SK-N-SH (cell line): ENCODE measurements around the gene NME3. TPM values are rescaled to one million over a fixed set of nuclear protein-coding genes. Genes with fewer than 3 reads are reported as not detected.

Experiments
- CTCF ChIA-PET: fragments of 300-600, 350-600 bp; formaldehyde crosslinking; extraction: SDS; loops from one replicate; lab custom pipeline; 2021; lab: Yijun Ruan, JAX
- POLR2A ChIA-PET: fragments of 350-600 bp; sonication (Branson Sonifier 250); formaldehyde crosslinking; extraction: SDS; loops from one replicate; lab custom pipeline; 2020; ENCODE audit warnings: antibody characterized with exemption, inconsistent platforms; lab: Yijun Ruan, JAX
- DNase-seq: peaks from one replicate; pipeline ENCODE4 v3.0.0; 2012
- H2AFZ ChIP-seq: fragments of 200-600 bp; sonication (generic); 2 replicates; pipeline ENCODE4 v1.8.1; 2016; ENCODE audit warnings: antibody characterized with exemption, mild to moderate bottlenecking, low read depth
- H3F3A ChIP-seq: fragments of 200-600 bp; sonication (generic); replicated peaks from 2 replicates; pipeline ENCODE3; 2016; ENCODE audit warnings: antibody characterized with exemption, mild to moderate bottlenecking; ENCODE audit not compliant: insufficient read depth
- H3K27ac ChIP-seq, 2 experiments: fragments of 200-500 bp in 1 of 2; fragments of 200-600 bp in 1 of 2; sonication (Bioruptor generic) in 1 of 2; sonication (generic), shearing (Covaris generic) in 1 of 2; 2 replicates each; pipeline versions ENCODE4 v1.5.1 to v1.6.1; 2014 to 2016; ENCODE audit warnings: low read depth in 2 of 2, inconsistent platforms in 1 of 2, low read length in 1 of 2, mild to moderate bottlenecking in 1 of 2, mixed read lengths in 1 of 2
- H3K27me3 ChIP-seq: fragments of 200-600 bp; sonication (generic), shearing (Covaris generic); 2 replicates; pipeline ENCODE4 v1.6.1; 2016; ENCODE audit warnings: mixed run types; ENCODE audit not compliant: insufficient read depth
- H3K36me3 ChIP-seq, 2 experiments: fragments of 200-500 bp in 1 of 2; fragments of 200-600 bp in 1 of 2; sonication (Bioruptor generic) in 1 of 2; sonication (generic) in 1 of 2; replicated peaks in 1 of 2; 2 replicates each; pipeline versions ENCODE3 to v1.5.1; 2014 to 2016; ENCODE audit warnings: low read length in 1 of 2, mild to moderate bottlenecking in 1 of 2; ENCODE audit not compliant: insufficient read depth in 2 of 2, control insufficient read depth in 1 of 2
- H3K4me1 ChIP-seq, 2 experiments: fragments of 200-500 bp in 1 of 2; fragments of 200-600 bp in 1 of 2; sonication (Bioruptor generic) in 1 of 2; sonication (generic), shearing (Covaris generic) in 1 of 2; 2 replicates each; pipeline versions ENCODE4 v1.5.1 to v1.6.1; 2014 to 2016; ENCODE audit warnings: low read depth in 1 of 2, low read length in 1 of 2, mixed run types in 1 of 2; ENCODE audit not compliant: insufficient read depth in 2 of 2, control insufficient read depth in 1 of 2
- H3K4me2 ChIP-seq: fragments of 200-600 bp; sonication (generic), shearing (Covaris generic); 2 replicates; pipeline ENCODE4 v1.6.1; 2017; ENCODE audit warnings: mixed run types
- H3K4me3 ChIP-seq, 2 experiments: fragments of 200-500 bp in 1 of 2; fragments of 200-600 bp in 1 of 2; sonication (Bioruptor generic) in 1 of 2; sonication (generic), shearing (Covaris generic) in 1 of 2; 2 replicates each; pipeline versions ENCODE4 v1.5.1 to v1.8.1; 2014 to 2016; ENCODE audit warnings: low read depth in 2 of 2, inconsistent platforms in 1 of 2, low read length in 1 of 2, mild to moderate bottlenecking in 1 of 2, mixed read lengths in 1 of 2, moderate library complexity in 1 of 2
- H3K79me2 ChIP-seq: fragments of 200-600 bp; sonication (generic); 2 replicates; pipeline ENCODE4 v1.8.1; 2017; ENCODE audit warnings: mild to moderate bottlenecking; ENCODE audit not compliant: insufficient read depth
- H3K9ac ChIP-seq: fragments of 200-600 bp; sonication (generic); 2 replicates; pipeline ENCODE4 v1.6.1; 2017; ENCODE audit warnings: mixed run types
- H3K9me2 ChIP-seq: fragments of 200-600 bp; sonication (generic); 2 replicates; pipeline ENCODE4 v1.6.1; 2017; ENCODE audit warnings: mixed run types
- H3K9me3 ChIP-seq: fragments of 200-600 bp; sonication (generic); 2 replicates; pipeline ENCODE4 v1.6.1; 2017; ENCODE audit warnings: mixed run types, mild to moderate bottlenecking, moderate library complexity
- H4K20me1 ChIP-seq: fragments of 200-600 bp; sonication (generic); 2 replicates; pipeline ENCODE4 v1.6.1; 2017; ENCODE audit warnings: mild to moderate bottlenecking, mixed run types; ENCODE audit not compliant: insufficient read depth
- EP300 ChIP-seq, 2 experiments: IDR thresholded peaks; 2 replicates each; pipeline versions ENCODE4 v1.4.0 to v1.6.1; 2012; ENCODE audit warnings: borderline replicate concordance in 1 of 2, low read depth in 1 of 2, low read length in 1 of 2
- EZH2phosphoT487 ChIP-seq: fragments of 200-600 bp; sonication (generic); IDR thresholded peaks from 2 replicates; pipeline ENCODE4 v1.6.1; 2017; ENCODE audit warnings: low read depth, mixed run types, mild to moderate bottlenecking, antibody characterized with exemption, moderate library complexity, borderline replicate concordance
- GABPA ChIP-seq: IDR thresholded peaks from 2 replicates; pipeline ENCODE4 v1.4.0; 2012; ENCODE audit warnings: low read depth, mild to moderate bottlenecking
- GATA2 ChIP-seq: sonication (generic); formaldehyde crosslinking; IDR thresholded peaks from 2 replicates; pipeline ENCODE4 v1.5.0; 2020; ENCODE audit warnings: mild to moderate bottlenecking, missing genetic modification reagents
- MEF2A ChIP-seq: IDR thresholded peaks from 2 replicates; pipeline ENCODE4 v1.4.0; 2012; ENCODE audit warnings: low read depth, borderline replicate concordance
- NFIC ChIP-seq: IDR thresholded peaks from 2 replicates; pipeline ENCODE4 v1.4.0; 2012; ENCODE audit warnings: borderline replicate concordance
- NRF1 ChIP-seq: IDR thresholded peaks from 2 replicates; pipeline ENCODE4 v1.6.1; 2012; ENCODE audit warnings: low read depth, mild to moderate bottlenecking, low read length
- POLR2AphosphoS5 ChIP-seq: IDR thresholded peaks from 2 replicates; pipeline ENCODE4 v1.6.1; 2012; ENCODE audit warnings: low read depth, low read length
- RAD21 ChIP-seq: IDR thresholded peaks from 2 replicates; pipeline ENCODE4 v1.6.1; 2012; ENCODE audit warnings: mild to moderate bottlenecking, low read length
- RCOR1 ChIP-seq: fragments of 150-350 bp; IDR thresholded peaks from 2 replicates; pipeline ENCODE4 v1.6.1; 2017; ENCODE audit warnings: antibody characterized with exemption, low read length
- RFX5 ChIP-seq: IDR thresholded peaks from 2 replicates; pipeline ENCODE4 v1.6.1; 2012; ENCODE audit warnings: mild to moderate bottlenecking, improper control_type of control experiment, low read length
- RXRA ChIP-seq: IDR thresholded peaks from 2 replicates; pipeline ENCODE4 v1.4.0; 2012; ENCODE audit warnings: low read depth, mild to moderate bottlenecking, borderline replicate concordance
- TCF12 ChIP-seq: IDR thresholded peaks from 2 replicates; pipeline ENCODE4 v1.4.0; 2012
- TEAD4 ChIP-seq: IDR thresholded peaks from 2 replicates; pipeline ENCODE4 v1.4.0; 2012; ENCODE audit warnings: mild to moderate bottlenecking, borderline replicate concordance; ENCODE audit not compliant: insufficient read depth
- whole genome bisulfite sequencing: methylation state at CpG from one replicate; pipeline ENCODE4 v1.1.6; 2017; ENCODE audit warnings: low lambda C conversion rate; 5-methylcytosine and 5-hydroxymethylcytosine counted together
- polyA plus RNA-seq, 3 experiments: library from polyadenylated mRNA; depleted of rRNA; stranded (reverse); fragments of >200 nt; gene quantifications; 2 replicates each; pipeline ENCODE4 v1.2.3, GENCODE V29; 2012
- TF ChIP-seq, protein P1 (sequence below): IDR thresholded peaks from 2 replicates; pipeline ENCODE4 v1.4.0; 2012; ENCODE audit warnings: low read depth, borderline replicate concordance
- TF ChIP-seq, protein P2 (sequence below): fragments of 150-350 bp; IDR thresholded peaks from 2 replicates; pipeline ENCODE4 v1.6.1; 2017; ENCODE audit warnings: antibody characterized with exemption, low read length, low read depth, borderline replicate concordance
- TF ChIP-seq, protein P3 (sequence below): IDR thresholded peaks from 2 replicates; pipeline ENCODE4 v1.4.0; 2012; ENCODE audit warnings: low read depth
- TF ChIP-seq, protein P4 (sequence below): IDR thresholded peaks from 2 replicates; pipeline ENCODE4 v1.6.1; 2012; ENCODE audit warnings: mild to moderate bottlenecking, low read depth, low read length, moderate library complexity
- TF ChIP-seq, protein P5 (sequence below): fragments of 200-600 bp; sonication (generic); IDR thresholded peaks from 2 replicates; pipeline ENCODE4 v1.6.1; 2017; ENCODE audit warnings: antibody characterized with exemption, mild to moderate bottlenecking, moderate library complexity

NME3 gene
- polyA plus RNA-seq, 1 of the 3 experiments (the other 2 are of a cell fraction), result 77.2 TPM

DNA sequence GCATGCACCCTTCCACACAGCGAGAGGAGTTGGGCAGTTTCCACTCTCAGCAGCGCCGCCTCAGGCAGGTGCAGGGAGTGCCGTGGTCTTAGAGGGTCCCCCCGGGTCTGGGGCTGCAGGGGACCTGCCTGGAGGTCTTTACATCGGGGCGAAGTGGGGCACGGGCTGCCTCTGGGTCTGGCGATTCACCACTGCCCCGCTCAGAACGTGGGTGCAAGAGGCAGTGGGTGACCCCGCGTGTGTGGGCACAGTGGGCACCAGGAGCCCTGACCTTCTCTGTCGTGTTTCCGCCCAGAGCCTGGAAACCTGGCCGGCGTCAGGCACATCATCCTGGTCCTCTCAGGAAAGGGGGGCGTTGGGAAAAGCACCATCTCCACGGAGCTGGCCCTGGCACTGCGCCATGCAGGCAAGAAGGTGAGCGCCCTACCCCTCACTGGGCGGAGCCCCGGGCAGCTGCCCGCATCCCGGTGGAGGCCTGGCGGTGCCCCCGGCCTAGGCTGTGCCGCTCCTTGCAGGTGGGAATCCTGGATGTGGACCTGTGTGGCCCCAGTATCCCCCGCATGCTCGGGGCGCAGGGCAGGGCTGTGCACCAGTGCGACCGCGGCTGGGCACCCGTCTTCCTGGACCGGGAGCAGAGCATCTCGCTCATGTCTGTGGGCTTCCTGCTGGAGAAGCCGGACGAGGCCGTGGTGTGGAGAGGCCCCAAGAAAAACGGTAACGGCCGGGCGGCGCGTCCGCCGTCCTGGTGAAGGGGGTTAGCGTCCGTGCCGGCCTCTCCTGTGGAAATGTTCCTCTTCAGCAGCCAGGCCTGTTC is 15.1 kb upstream of the NME3 start:
- WGBS, result 95% methylated on average over 13 of the region's 51 CpGs
- Histone ChIP-seq H4K20me1 (peaks cover 6% of the 10 kb centered on the region; the same call in 1 of the 2 replicates), H2AFZ (no peak overlapping the region), H3K4me3 (no peak overlapping the region), H3K9me3 (no peaks in the 10 kb centered on the region), H3K9me2 (no peaks in the 10 kb centered on the region), H3K4me2 (no peak overlapping the region), H3K27ac (no peak overlapping the region), H3K27me3 (no peaks in the 10 kb centered on the region), H3K4me1 (peaks cover 0 to 3% of the 10 kb centered on the region in 2 experiments; a peak in 1 of 4 replicates), H3K79me2 (peaks cover 45% of the 10 kb centered on the region), H3F3A (peaks cover 3% of the 10 kb centered on the region), H3K9ac (no peak overlapping the region), H3K36me3 (peaks cover 0 to 41% of the 10 kb centered on the region in 2 experiments)
- POLR2A ChIA-PET, result no interaction called here
- TF ChIP-seq, protein P1, sequence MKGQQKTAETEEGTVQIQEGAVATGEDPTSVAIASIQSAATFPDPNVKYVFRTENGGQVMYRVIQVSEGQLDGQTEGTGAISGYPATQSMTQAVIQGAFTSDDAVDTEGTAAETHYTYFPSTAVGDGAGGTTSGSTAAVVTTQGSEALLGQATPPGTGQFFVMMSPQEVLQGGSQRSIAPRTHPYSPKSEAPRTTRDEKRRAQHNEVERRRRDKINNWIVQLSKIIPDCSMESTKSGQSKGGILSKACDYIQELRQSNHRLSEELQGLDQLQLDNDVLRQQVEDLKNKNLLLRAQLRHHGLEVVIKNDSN, result no peak
- no peak for TF ChIP-seq NRF1
- TF ChIP-seq RCOR1, result no peak
- no peak for TF ChIP-seq MEF2A
- TF ChIP-seq EZH2phosphoT487, result no peak
- TF ChIP-seq GABPA, result no peak
- TF ChIP-seq POLR2AphosphoS5, result no peak
- TF ChIP-seq TCF12, result no peak
- no peak for TF ChIP-seq EP300 (IDR thresholded peaks at IDR 0.05; ENCODE audit: borderline replicate concordance in 1 of 2, low read depth in 1 of 2, low read length in 1 of 2)
- TF ChIP-seq, protein P2, sequence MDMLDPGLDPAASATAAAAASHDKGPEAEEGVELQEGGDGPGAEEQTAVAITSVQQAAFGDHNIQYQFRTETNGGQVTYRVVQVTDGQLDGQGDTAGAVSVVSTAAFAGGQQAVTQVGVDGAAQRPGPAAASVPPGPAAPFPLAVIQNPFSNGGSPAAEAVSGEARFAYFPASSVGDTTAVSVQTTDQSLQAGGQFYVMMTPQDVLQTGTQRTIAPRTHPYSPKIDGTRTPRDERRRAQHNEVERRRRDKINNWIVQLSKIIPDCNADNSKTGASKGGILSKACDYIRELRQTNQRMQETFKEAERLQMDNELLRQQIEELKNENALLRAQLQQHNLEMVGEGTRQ, result no peak
- TF ChIP-seq RXRA, result no peak
- TF ChIP-seq, protein P3, sequence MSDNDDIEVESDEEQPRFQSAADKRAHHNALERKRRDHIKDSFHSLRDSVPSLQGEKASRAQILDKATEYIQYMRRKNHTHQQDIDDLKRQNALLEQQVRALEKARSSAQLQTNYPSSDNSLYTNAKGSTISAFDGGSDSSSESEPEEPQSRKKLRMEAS, result no peak
- no peak for TF ChIP-seq RFX5
- TF ChIP-seq NFIC, result no peak
- TF ChIP-seq, protein P4, sequence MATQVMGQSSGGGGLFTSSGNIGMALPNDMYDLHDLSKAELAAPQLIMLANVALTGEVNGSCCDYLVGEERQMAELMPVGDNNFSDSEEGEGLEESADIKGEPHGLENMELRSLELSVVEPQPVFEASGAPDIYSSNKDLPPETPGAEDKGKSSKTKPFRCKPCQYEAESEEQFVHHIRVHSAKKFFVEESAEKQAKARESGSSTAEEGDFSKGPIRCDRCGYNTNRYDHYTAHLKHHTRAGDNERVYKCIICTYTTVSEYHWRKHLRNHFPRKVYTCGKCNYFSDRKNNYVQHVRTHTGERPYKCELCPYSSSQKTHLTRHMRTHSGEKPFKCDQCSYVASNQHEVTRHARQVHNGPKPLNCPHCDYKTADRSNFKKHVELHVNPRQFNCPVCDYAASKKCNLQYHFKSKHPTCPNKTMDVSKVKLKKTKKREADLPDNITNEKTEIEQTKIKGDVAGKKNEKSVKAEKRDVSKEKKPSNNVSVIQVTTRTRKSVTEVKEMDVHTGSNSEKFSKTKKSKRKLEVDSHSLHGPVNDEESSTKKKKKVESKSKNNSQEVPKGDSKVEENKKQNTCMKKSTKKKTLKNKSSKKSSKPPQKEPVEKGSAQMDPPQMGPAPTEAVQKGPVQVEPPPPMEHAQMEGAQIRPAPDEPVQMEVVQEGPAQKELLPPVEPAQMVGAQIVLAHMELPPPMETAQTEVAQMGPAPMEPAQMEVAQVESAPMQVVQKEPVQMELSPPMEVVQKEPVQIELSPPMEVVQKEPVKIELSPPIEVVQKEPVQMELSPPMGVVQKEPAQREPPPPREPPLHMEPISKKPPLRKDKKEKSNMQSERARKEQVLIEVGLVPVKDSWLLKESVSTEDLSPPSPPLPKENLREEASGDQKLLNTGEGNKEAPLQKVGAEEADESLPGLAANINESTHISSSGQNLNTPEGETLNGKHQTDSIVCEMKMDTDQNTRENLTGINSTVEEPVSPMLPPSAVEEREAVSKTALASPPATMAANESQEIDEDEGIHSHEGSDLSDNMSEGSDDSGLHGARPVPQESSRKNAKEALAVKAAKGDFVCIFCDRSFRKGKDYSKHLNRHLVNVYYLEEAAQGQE, result no peak
- TF ChIP-seq TEAD4, result no peak
- TF ChIP-seq, protein P5, sequence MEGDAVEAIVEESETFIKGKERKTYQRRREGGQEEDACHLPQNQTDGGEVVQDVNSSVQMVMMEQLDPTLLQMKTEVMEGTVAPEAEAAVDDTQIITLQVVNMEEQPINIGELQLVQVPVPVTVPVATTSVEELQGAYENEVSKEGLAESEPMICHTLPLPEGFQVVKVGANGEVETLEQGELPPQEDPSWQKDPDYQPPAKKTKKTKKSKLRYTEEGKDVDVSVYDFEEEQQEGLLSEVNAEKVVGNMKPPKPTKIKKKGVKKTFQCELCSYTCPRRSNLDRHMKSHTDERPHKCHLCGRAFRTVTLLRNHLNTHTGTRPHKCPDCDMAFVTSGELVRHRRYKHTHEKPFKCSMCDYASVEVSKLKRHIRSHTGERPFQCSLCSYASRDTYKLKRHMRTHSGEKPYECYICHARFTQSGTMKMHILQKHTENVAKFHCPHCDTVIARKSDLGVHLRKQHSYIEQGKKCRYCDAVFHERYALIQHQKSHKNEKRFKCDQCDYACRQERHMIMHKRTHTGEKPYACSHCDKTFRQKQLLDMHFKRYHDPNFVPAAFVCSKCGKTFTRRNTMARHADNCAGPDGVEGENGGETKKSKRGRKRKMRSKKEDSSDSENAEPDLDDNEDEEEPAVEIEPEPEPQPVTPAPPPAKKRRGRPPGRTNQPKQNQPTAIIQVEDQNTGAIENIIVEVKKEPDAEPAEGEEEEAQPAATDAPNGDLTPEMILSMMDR, result no peak
- no peak for TF ChIP-seq RAD21
- TF ChIP-seq GATA2 (CRISPR knock-in tag), result no peak
- no peak for DNase-seq
- CTCF ChIA-PET, result no interaction called here
